B cell (primary cell): Measurements from ENCODE around the gene SOWAHC.

Experiments used
- CTCF ChIP-seq: fragments of 200-600 bp; IDR thresholded peaks from one replicate; pipeline ENCODE4 v1.8.0; 2022; ENCODE audit warnings: antibody characterized with exemption, mild to moderate bottlenecking
- EZH2 ChIP-seq: IDR thresholded peaks from 2 replicates; pipeline ENCODE4 v1.6.1; 2012; ENCODE audit warnings: borderline replicate concordance, low read depth, mild to moderate bottlenecking, moderate library complexity, low read length; ENCODE audit not compliant: insufficient read depth, poor library complexity, severe bottlenecking

- TF ChIP-seq CTCF (no peak), EZH2 (no peak)
These were observed 31.0 kb upstream of the SOWAHC start for GRCh38 chr2:109582928-109583895.
